ENCODE results near the gene MLN.

Gene MLN

DNA sequence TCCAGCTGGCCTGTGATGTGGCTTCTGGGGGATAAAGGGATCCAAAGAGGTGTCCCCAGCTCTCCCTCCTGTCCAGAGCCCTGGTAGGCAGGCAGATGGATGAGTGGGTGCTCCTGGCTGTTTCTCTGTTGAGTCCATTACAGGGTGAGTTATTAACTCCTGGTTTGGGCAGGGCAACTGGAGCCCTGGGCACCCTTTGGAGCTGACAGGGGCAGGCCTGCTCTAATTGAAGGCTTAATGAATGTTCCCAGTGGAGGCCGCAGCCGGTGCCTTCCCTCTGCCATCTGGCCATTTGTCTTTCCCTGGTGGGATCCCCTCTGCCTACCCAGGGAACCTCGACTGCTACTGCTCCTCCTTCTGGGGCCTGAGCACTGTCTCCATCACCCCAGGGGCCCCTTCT, 44.7 kb upstream of the MLN start:
- H3K27ac ChIP-seq (ENCODE audit: low read length), result no peak overlapping the region
- H3K27me3 ChIP-seq (ENCODE audit: insufficient read depth, low read length, poor library complexity), result peaks cover 9% of the 10 kb centered on the region
- H3K4me3 ChIP-seq (ENCODE audit: low read depth in 1 of 2, low read length in 2 of 2), result no peak overlapping the region
- ATAC-seq (ENCODE audit: insufficient read depth, low read depth) (no peak), DNase-seq (no peak)
- no peak overlapping the region for H2AFZ ChIP-seq (ENCODE audit: low read depth, low read length)
- H3K79me2 ChIP-seq (ENCODE audit: insufficient read depth, low read length), result no peaks in the 10 kb centered on the region
- no peak overlapping the region for H3K9ac ChIP-seq (ENCODE audit: low read depth, low read length)
- peaks cover 31% of the 10 kb centered on the region; the same call in 1 of the 2 replicates for H4K20me1 ChIP-seq (ENCODE audit: insufficient read depth, low read length)
- H3K4me2 ChIP-seq (ENCODE audit: insufficient read depth, low read length), result no peak overlapping the region
- no peaks in the 10 kb centered on the region for H3K36me3 ChIP-seq (ENCODE audit: insufficient read depth, low read length)
- H3K9me3 ChIP-seq (ENCODE audit: insufficient read depth, low read length, severe bottlenecking), result no peaks in the 10 kb centered on the region
- H3K4me1 ChIP-seq (ENCODE audit: insufficient read depth, low read length), result no peaks in the 10 kb centered on the region
- TF ChIP-seq CTCF (IDR thresholded peaks at IDR 0.05; ENCODE audit: borderline replicate concordance, extremely low read depth, low read length, poor library complexity, severe bottlenecking) (no peak), EZH2 (IDR thresholded peaks at IDR 0.05; ENCODE audit: borderline replicate concordance, low read depth, low read length, severe bottlenecking) (no peak)

DNA sequence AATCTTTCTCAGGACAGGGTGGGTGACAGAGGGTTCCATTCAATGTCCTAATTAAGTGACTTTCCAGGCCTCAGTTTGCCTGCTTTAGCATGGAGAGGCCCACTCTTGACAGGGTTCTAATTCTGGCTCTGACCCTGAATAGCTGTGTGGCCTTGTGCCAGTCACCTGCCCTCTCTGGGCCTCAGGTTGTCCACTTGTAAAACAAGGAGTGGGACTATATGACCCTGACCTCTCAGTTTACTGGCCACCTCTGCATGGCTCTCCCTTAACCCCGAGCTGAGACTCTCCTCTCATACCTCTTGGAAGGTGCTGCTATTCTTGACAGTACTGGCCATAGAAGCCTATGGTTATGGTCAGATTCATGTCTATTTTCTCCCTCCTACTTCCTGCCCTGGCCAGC, 44.1 kb upstream of the MLN start:
- Histone ChIP-seq H4K20me1 (ENCODE audit: insufficient read depth, low read length) (peaks cover 29% of the 10 kb centered on the region; the same call in 1 of the 2 replicates), H3K4me1 (ENCODE audit: insufficient read depth, low read length) (no peaks in the 10 kb centered on the region), H3K9me3 (ENCODE audit: insufficient read depth, low read length, severe bottlenecking) (no peaks in the 10 kb centered on the region), H3K27ac (ENCODE audit: low read length) (no peak overlapping the region), H3K79me2 (ENCODE audit: insufficient read depth, low read length) (no peaks in the 10 kb centered on the region), H3K36me3 (ENCODE audit: insufficient read depth, low read length) (no peaks in the 10 kb centered on the region), H3K9ac (ENCODE audit: low read depth, low read length) (no peak overlapping the region), H2AFZ (ENCODE audit: low read depth, low read length) (no peak overlapping the region), H3K27me3 (ENCODE audit: insufficient read depth, low read length, poor library complexity) (peaks cover 9% of the 10 kb centered on the region), H3K4me3 (ENCODE audit: low read depth in 1 of 2, low read length in 2 of 2) (no peak overlapping the region), H3K4me2 (ENCODE audit: insufficient read depth, low read length) (no peak overlapping the region)
- ATAC-seq (ENCODE audit: insufficient read depth, low read depth) (no peak), DNase-seq (no peak)
- TF ChIP-seq CTCF (IDR thresholded peaks at IDR 0.05; ENCODE audit: borderline replicate concordance, extremely low read depth, low read length, poor library complexity, severe bottlenecking) (no peak), EZH2 (IDR thresholded peaks at IDR 0.05; ENCODE audit: borderline replicate concordance, low read depth, low read length, severe bottlenecking) (no peak)

DNA sequence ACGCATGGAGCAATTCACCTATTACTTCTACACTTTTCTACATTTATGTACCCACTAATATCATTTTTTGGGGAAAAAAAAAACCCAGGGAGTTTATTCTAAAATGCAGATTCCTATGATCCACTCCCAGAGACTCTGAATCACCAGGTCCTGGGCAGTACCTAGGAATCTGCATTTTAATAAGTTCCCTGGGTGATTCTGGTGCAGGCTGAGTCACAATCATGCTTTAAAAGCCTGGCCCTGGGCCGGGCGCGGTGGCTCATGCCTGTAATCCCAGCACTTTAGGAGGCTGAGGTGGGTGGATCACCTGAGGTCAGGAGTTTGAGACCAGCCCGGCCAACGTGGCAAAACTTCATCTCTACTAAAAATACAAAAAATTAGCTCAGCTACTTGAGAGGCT, 43.3 kb upstream of the MLN start:
- TF ChIP-seq CTCF (IDR thresholded peaks at IDR 0.05; ENCODE audit: borderline replicate concordance, extremely low read depth, low read length, poor library complexity, severe bottlenecking) (no peak), EZH2 (IDR thresholded peaks at IDR 0.05; ENCODE audit: borderline replicate concordance, low read depth, low read length, severe bottlenecking) (no peak)
- no peaks in the 10 kb centered on the region for H3K9me3 ChIP-seq (ENCODE audit: insufficient read depth, low read length, severe bottlenecking)
- H3K27me3 ChIP-seq (ENCODE audit: insufficient read depth, low read length, poor library complexity), result peaks cover 9% of the 10 kb centered on the region
- no peak overlapping the region for H3K4me2 ChIP-seq (ENCODE audit: insufficient read depth, low read length)
- H3K27ac ChIP-seq (ENCODE audit: low read length), result no peak overlapping the region
- no peak overlapping the region for H3K4me3 ChIP-seq (ENCODE audit: low read depth in 1 of 2, low read length in 2 of 2)
- H3K36me3 ChIP-seq (ENCODE audit: insufficient read depth, low read length), result no peaks in the 10 kb centered on the region
- H3K79me2 ChIP-seq (ENCODE audit: insufficient read depth, low read length), result no peaks in the 10 kb centered on the region
- ATAC-seq (ENCODE audit: insufficient read depth, low read depth) (no peak), DNase-seq (no peak)
- H3K4me1 ChIP-seq (ENCODE audit: insufficient read depth, low read length), result no peaks in the 10 kb centered on the region
- H2AFZ ChIP-seq (ENCODE audit: low read depth, low read length), result no peak overlapping the region
- peaks cover 26% of the 10 kb centered on the region; the same call in 1 of the 2 replicates for H4K20me1 ChIP-seq (ENCODE audit: insufficient read depth, low read length)
- H3K9ac ChIP-seq (ENCODE audit: low read depth, low read length), result no peak overlapping the region

- Histone ChIP-seq H3K4me2 (ENCODE audit: insufficient read depth, low read length) (no peak overlapping the region), H2AFZ (ENCODE audit: low read depth, low read length) (no peak overlapping the region), H3K27ac (ENCODE audit: low read length) (no peak overlapping the region), H3K36me3 (ENCODE audit: insufficient read depth, low read length) (no peaks in the 10 kb centered on the region), H3K9ac (ENCODE audit: low read depth, low read length) (no peak overlapping the region), H4K20me1 (ENCODE audit: insufficient read depth, low read length) (peaks cover 19% of the 10 kb centered on the region; the same call in 1 of the 2 replicates), H3K9me3 (ENCODE audit: insufficient read depth, low read length, severe bottlenecking) (no peaks in the 10 kb centered on the region), H3K79me2 (ENCODE audit: insufficient read depth, low read length) (no peaks in the 10 kb centered on the region), H3K27me3 (ENCODE audit: insufficient read depth, low read length, poor library complexity) (peaks cover 7% of the 10 kb centered on the region), H3K4me1 (ENCODE audit: insufficient read depth, low read length) (no peaks in the 10 kb centered on the region), H3K4me3 (ENCODE audit: low read depth in 1 of 2, low read length in 2 of 2) (no peak overlapping the region)
- ATAC-seq (ENCODE audit: insufficient read depth, low read depth) (no peak), DNase-seq (no peak)
- TF ChIP-seq CTCF (IDR thresholded peaks at IDR 0.05; ENCODE audit: borderline replicate concordance, extremely low read depth, low read length, poor library complexity, severe bottlenecking), result no peak
- no peak for TF ChIP-seq EZH2 (IDR thresholded peaks at IDR 0.05; ENCODE audit: borderline replicate concordance, low read depth, low read length, severe bottlenecking)
Measured at GRCh38 chr6:33846226-33846625, 42.4 kb upstream of the MLN start.

Data from DND-41 (cell line).